Osteoblast (primary cell): ENCODE results near the gene COA1. TPM values are rescaled to one million over a fixed set of nuclear protein-coding genes. Genes with fewer than 3 reads are reported as not detected.

Source experiments
- DNase-seq: peaks from one replicate; pipeline ENCODE4 v3.0.0; 2011; ENCODE audit warnings: low spot score, mixed read lengths; ENCODE audit not compliant: insufficient read length; ENCODE audit errors: missing footprints
- H2AFZ ChIP-seq: 2 replicates; pipeline ENCODE4 v1.6.0; 2011; ENCODE audit warnings: mild to moderate bottlenecking, low read length
- H3K27ac ChIP-seq: 2 replicates; pipeline ENCODE4 v1.5.1; 2011; ENCODE audit warnings: mild to moderate bottlenecking, low read depth, low read length, moderate library complexity
- H3K27me3 ChIP-seq: 2 replicates; pipeline ENCODE4 v1.6.0; 2012; ENCODE audit warnings: mild to moderate bottlenecking, control low read depth, inconsistent platforms, low read length, moderate library complexity; ENCODE audit not compliant: insufficient read depth
- H3K36me3 ChIP-seq: 2 replicates; pipeline ENCODE4 v1.5.1; 2011; ENCODE audit warnings: mild to moderate bottlenecking, low read length, control low read depth, moderate library complexity; ENCODE audit not compliant: insufficient read depth
- H3K4me1 ChIP-seq: 2 replicates; pipeline ENCODE4 v1.5.1; 2011; ENCODE audit warnings: mild to moderate bottlenecking, low read length, control low read depth, moderate library complexity; ENCODE audit not compliant: insufficient read depth
- H3K4me2 ChIP-seq: 2 replicates; pipeline ENCODE4 v1.6.0; 2011; ENCODE audit warnings: mild to moderate bottlenecking, low read length; ENCODE audit not compliant: insufficient read depth
- H3K4me3 ChIP-seq: fragments of 200-600 bp; sonication (generic); 3 replicates; pipeline ENCODE4 v1.5.1; 2012; ENCODE audit warnings: mild to moderate bottlenecking, low read length, inconsistent platforms; ENCODE audit not compliant: insufficient read depth
- H3K79me2 ChIP-seq: 2 replicates; pipeline ENCODE4 v1.6.0; 2012; ENCODE audit warnings: mild to moderate bottlenecking, low read length, control low read depth, inconsistent platforms; ENCODE audit not compliant: insufficient read depth
- H3K9me3 ChIP-seq: 2 replicates; pipeline ENCODE4 v1.5.1; 2011; ENCODE audit warnings: low read depth, low read length, control low read depth
- H4K20me1 ChIP-seq: 2 replicates; pipeline ENCODE4 v1.6.0; 2012; ENCODE audit warnings: mild to moderate bottlenecking, low read length, control low read depth; ENCODE audit not compliant: insufficient read depth
- CTCF ChIP-seq: IDR thresholded peaks from 2 replicates; pipeline ENCODE4 v1.5.1; 2011; ENCODE audit warnings: mild to moderate bottlenecking, low read depth, low read length, moderate library complexity; ENCODE audit errors: extremely low read depth
- total RNA-seq: library from RNA; depleted of rRNA; stranded (reverse); fragments of >200 nt; gene quantifications from 2 replicates; pipeline ENCODE4 v1.2.3, GENCODE V29; 2012

The COA1 gene
- total RNA-seq, 1 donor = 34.0 TPM

- peaks cover 3% of the 10 kb centered on the region for H3K79me2 ChIP-seq
- no peak overlapping the region for H3K4me2 ChIP-seq
- H2AFZ ChIP-seq = no peak overlapping the region
- no peaks in the 10 kb centered on the region for H3K9me3 ChIP-seq
- H3K27me3 ChIP-seq = no peaks in the 10 kb centered on the region
- no peak for TF ChIP-seq CTCF
- no peaks in the 10 kb centered on the region for H4K20me1 ChIP-seq
- DNase-seq = no peak
- no peak overlapping the region for H3K4me3 ChIP-seq
- peaks cover 31% of the 10 kb centered on the region for H3K4me1 ChIP-seq
- no peaks in the 10 kb centered on the region for H3K36me3 ChIP-seq
- no peak overlapping the region for H3K27ac ChIP-seq
Measured at GRCh38 chr7:43760861-43761260, 31.5 kb upstream of the COA1 start.

- Histone ChIP-seq H3K36me3 (no peaks in the 10 kb centered on the region), H3K9me3 (no peaks in the 10 kb centered on the region), H3K4me1 (peaks cover 23% of the 10 kb centered on the region), H3K79me2 (peaks cover 3% of the 10 kb centered on the region), H3K4me2 (peak overlapping the region; percentile 80), H3K27ac (peak overlapping the region; percentile 63), H2AFZ (peak overlapping the region; percentile 80), H3K4me3 (peak overlapping the region; percentile 87), H3K27me3 (no peaks in the 10 kb centered on the region), H4K20me1 (no peaks in the 10 kb centered on the region)
- peak; percentile 88 for DNase-seq
- no peak for TF ChIP-seq CTCF
Measured at GRCh38 chr7:43758822-43759683, 29.7 kb upstream of the COA1 start.

- Histone ChIP-seq H3K4me1 (peaks cover 18% of the 10 kb centered on the region), H3K9me3 (no peaks in the 10 kb centered on the region), H3K79me2 (peaks cover 2% of the 10 kb centered on the region), H3K4me2 (peak within 1 kb of the TSS; percentile 80), H3K36me3 (no peaks in the 10 kb centered on the region), H3K4me3 (peak within 1 kb of the TSS; percentile 87), H4K20me1 (no peaks in the 10 kb centered on the region), H3K27ac (peak within 1 kb of the TSS; percentile 63), H3K27me3 (no peaks in the 10 kb centered on the region), H2AFZ (peak within 1 kb of the TSS; percentile 80)
- DNase-seq = peak; percentile 99
- TF ChIP-seq CTCF = no peak
Measured at GRCh38 chr7:43758029-43758821, 28.9 kb upstream of the COA1 start, which contains the start of gene BLVRA. BLVRA (plus strand) TSS chr7:43758680; CDS start chr7:43771159, 12,479 bp downstream.
